Measurements from ENCODE around the gene GNAL. TPM values are rescaled to one million over a fixed set of nuclear protein-coding genes. Genes with fewer than 3 reads are reported as not detected.
"Not testable (repeated sequence)": the region's sequence is repeated elsewhere in the genome, so short reads cannot be mapped to it uniquely, and the experiment has no call there.

Gene GNAL
- 1 to 10 TPM; 2.7 to 4.4 TPM for total RNA-seq

DNA sequence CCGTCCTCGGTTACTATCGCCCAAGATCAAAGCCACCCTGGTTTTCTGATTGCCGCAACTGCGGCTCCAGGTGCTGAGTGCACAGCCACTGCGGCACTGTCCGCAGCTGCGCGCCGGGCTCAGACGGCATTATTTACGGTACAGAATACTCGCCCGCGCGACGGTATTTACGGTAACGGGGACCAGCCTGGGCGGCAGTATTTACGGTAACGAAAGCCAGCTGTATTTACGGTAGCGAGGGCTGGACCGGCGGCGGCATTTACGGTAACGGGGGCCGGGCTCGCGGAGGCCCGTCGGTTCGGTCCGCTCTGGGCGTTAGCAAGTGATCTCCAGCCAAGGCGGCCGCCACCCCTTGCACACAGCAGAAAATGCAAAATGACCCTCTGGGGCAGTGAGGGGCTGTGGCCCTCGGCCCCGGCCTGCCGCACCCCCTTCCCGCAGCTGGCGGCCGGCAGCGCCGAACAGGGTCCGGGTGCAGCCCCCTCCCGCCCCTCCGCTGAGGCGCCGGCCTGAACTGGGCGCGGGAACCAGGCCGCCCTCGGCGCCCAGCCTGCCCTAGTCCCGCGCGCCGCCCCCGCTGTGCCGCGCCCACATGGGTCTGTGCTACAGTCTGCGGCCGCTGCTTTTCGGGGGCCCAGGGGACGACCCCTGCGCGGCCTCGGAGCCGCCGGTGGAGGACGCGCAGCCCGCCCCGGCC, at the start of gene GNAL:
GNAL (plus strand) TSS at position 293 of the 697 bp plus-strand sequence; CDS start at position 593, 300 bp downstream.
- Histone ChIP-seq H3K27ac (peak within 1 kb of the TSS; percentile 33 to 63), H3K36me3 (no peaks in the 10 kb centered on the region), H3K4me1 (peaks cover 0 to 6% of the 10 kb centered on the region in 2 donors), H3K27me3 (no peaks in the 10 kb centered on the region), H3K9me3 (no peaks in the 10 kb centered on the region), H3K4me3 (peak within 1 kb of the TSS; percentile 48 to 60)
- TF ChIP-seq, protein P1, sequence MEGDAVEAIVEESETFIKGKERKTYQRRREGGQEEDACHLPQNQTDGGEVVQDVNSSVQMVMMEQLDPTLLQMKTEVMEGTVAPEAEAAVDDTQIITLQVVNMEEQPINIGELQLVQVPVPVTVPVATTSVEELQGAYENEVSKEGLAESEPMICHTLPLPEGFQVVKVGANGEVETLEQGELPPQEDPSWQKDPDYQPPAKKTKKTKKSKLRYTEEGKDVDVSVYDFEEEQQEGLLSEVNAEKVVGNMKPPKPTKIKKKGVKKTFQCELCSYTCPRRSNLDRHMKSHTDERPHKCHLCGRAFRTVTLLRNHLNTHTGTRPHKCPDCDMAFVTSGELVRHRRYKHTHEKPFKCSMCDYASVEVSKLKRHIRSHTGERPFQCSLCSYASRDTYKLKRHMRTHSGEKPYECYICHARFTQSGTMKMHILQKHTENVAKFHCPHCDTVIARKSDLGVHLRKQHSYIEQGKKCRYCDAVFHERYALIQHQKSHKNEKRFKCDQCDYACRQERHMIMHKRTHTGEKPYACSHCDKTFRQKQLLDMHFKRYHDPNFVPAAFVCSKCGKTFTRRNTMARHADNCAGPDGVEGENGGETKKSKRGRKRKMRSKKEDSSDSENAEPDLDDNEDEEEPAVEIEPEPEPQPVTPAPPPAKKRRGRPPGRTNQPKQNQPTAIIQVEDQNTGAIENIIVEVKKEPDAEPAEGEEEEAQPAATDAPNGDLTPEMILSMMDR (IDR thresholded peaks at IDR 0.05), result no peak
- peak; percentile 82 for DNase-seq (ENCODE audit: low spot score)

DNA sequence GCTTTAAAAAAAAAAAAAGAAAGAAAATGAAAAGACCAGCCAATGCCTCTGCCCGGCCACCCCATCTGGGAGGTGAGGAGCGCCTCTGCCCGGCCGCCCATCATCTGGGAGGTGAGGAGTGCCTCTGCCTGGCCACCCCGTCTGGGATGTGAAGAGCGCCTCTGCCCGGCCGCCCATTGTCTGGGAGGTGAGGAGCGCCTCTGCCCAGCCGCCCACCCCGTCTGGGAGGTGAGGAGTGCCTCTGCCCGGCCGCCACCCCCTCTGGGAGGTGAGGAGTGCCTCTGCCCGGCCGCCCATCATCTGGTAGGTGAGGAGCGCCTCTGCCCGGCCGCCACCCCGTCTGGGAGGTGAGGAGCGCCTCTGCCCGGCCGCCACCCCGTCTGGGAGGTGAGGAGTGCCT, 41.8 kb upstream of the GNAL start:
- H3K4me1 ChIP-seq; DNase-seq (ENCODE audit: low spot score); H3K27ac ChIP-seq; H3K4me3 ChIP-seq; H3K27me3 ChIP-seq; H3K9me3 ChIP-seq; H3K36me3 ChIP-seq: not testable (repeated sequence)

DNA sequence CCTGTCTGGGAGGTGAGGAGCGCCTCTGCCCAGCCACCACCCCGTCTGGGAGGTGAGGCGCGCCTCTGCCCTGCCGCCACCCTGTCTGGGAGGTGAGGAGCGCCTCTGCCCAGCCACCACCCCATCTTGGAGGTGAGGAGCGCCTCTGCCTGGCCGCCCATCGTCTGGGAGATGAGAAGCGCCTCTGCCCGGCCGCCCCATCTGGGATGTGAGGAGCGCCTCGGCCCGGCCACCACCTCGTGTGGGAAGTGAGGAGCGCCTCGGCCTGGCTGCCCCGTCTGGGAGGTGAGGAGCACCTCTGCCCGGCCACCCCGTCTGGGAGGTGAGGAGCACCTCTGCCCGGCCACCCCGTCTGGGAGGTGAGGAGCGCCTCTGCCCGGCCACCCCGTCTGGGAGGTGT, 41.3 kb upstream of the GNAL start:
- not testable (repeated sequence) for H3K4me3 ChIP-seq; H3K9me3 ChIP-seq; DNase-seq (ENCODE audit: low spot score); H3K27me3 ChIP-seq; H3K27ac ChIP-seq; H3K4me1 ChIP-seq; H3K36me3 ChIP-seq

DNA sequence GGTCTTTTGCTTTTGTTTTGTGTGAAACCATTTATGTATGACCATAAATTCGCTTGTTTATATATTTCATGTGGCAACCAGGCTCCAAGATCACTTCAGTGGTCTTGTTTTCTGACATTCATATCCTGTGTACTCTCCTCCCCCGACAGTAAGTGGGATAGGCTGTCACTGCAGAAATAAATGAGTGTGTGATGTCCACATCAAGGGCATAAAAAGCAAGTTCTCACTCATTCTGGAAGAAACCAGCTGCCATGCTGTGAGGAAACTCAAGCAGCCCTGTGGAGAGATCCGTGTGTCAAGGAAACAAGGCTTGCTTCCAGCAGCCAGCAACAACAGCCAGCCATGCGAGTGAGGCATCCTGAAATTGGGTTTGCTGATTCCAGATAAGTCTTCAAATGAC, 39.2 kb upstream of the GNAL start:
- H3K27me3 ChIP-seq, result no peaks in the 10 kb centered on the region
- H3K27ac ChIP-seq, result no peak overlapping the region
- peaks cover 0 to 7% of the 10 kb centered on the region in 2 donors for H3K9me3 ChIP-seq
- TF ChIP-seq, protein P1 (IDR thresholded peaks at IDR 0.05), result no peak
- DNase-seq (ENCODE audit: low spot score), result no peak
- no peak overlapping the region for H3K4me3 ChIP-seq
- H3K36me3 ChIP-seq, result no peaks in the 10 kb centered on the region
- no peaks in the 10 kb centered on the region for H3K4me1 ChIP-seq

DNA sequence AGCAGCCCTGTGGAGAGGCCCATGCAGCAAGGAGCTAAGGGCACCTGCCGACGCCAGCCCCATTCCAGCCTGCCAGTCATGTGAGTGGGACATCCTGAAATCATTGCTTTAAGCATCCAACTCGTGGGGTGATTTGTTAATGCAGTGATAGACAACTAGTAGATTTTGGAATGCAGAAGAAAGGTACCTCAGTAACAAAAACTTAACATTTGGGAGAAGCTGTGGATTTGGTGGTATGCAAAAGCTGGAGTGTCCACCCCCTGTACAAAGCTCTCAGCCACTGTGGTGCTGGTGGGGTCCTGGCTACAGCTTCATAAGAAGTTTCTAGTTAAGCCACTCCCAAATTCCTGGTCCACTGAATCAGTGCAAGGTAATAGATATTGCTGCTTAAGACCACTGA, 37.2 kb upstream of the GNAL start:
- Histone ChIP-seq H3K27me3 (no peaks in the 10 kb centered on the region), H3K9me3 (peaks cover 0 to 7% of the 10 kb centered on the region in 2 donors), H3K36me3 (no peaks in the 10 kb centered on the region), H3K4me1 (peaks cover 0 to 8% of the 10 kb centered on the region in 2 donors), H3K27ac (no peak overlapping the region), H3K4me3 (no peak overlapping the region)
- TF ChIP-seq, protein P1 (IDR thresholded peaks at IDR 0.05), result no peak
- DNase-seq (ENCODE audit: low spot score), result no peak

DNA sequence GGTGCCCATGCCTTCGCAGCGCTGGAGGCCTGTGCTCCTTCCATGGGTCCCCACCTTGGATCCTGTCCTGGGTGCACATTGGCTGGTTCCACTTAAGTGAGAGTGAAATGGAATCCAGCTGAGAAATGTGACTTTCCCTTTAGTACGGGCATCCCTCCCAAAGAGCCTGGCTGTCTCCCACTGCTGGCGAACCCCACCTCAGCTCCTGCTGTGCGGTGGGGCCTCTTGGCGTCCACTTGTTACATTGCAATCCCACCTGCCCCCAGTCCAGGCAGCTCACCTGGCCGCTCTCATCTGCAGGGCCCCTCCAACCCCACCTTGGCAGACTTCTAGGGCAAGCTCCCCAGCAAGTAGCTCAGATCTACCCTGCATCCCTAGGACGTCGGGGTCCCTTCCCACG, 35.5 kb upstream of the GNAL start:
- TF ChIP-seq, protein P1 (IDR thresholded peaks at IDR 0.05), result no peak
- DNase-seq (ENCODE audit: low spot score), result no peak
- Histone ChIP-seq H3K36me3 (no peaks in the 10 kb centered on the region), H3K4me3 (no peak overlapping the region), H3K4me1 (peaks cover 0 to 8% of the 10 kb centered on the region in 2 donors), H3K27me3 (no peaks in the 10 kb centered on the region), H3K27ac (no peak overlapping the region), H3K9me3 (peaks cover 0 to 7% of the 10 kb centered on the region in 2 donors)

Data from right atrium auricular region (tissue), 2 donors.